Muscle layer of duodenum (tissue), 2 donors: ENCODE data around the gene POLR2H.

Source experiments
- H3K27ac ChIP-seq: one replicate; pipeline ENCODE4 v1.7.0; 2013; ENCODE audit warnings: mild to moderate bottlenecking, low read length
- H3K27me3 ChIP-seq: one replicate; pipeline ENCODE4 v1.7.0; 2013; ENCODE audit warnings: low read depth, mild to moderate bottlenecking, control low read depth, low read length
- H3K36me3 ChIP-seq, 2 donors: one replicate each; pipeline ENCODE4 v1.7.0; 2013; ENCODE audit warnings: low read length in 2 of 2, control low read depth in 1 of 2, mild to moderate bottlenecking in 1 of 2; ENCODE audit not compliant: insufficient read depth in 2 of 2, control insufficient read depth in 1 of 2
- H3K4me1 ChIP-seq, 2 donors: one replicate each; pipeline ENCODE4 v1.7.0; 2013; ENCODE audit warnings: low read length in 2 of 2, mild to moderate bottlenecking in 2 of 2, control low read depth in 1 of 2, moderate library complexity in 1 of 2; ENCODE audit not compliant: insufficient read depth in 2 of 2, control insufficient read depth in 1 of 2
- H3K4me3 ChIP-seq, 2 donors: one replicate each; pipeline ENCODE4 v1.7.0; 2013; ENCODE audit warnings: low read length in 2 of 2, low read depth in 1 of 2, mild to moderate bottlenecking in 1 of 2
- H3K9me3 ChIP-seq, 2 donors: one replicate each; pipeline ENCODE4 v1.7.0; 2013; ENCODE audit warnings: low read length in 2 of 2, control low read depth in 1 of 2, mild to moderate bottlenecking in 1 of 2; ENCODE audit not compliant: control insufficient read depth in 1 of 2
- donor health status: healthy.

POLR2H gene

GRCh38 chr3:184345317-184346144 lies 16.0 kb upstream of the POLR2H start:
- Histone ChIP-seq H3K4me1 (peaks cover 5% of the 10 kb centered on the region in 2 donors), H3K36me3 (peaks cover 21 to 36% of the 10 kb centered on the region in 2 donors), H3K9me3 (no peaks in the 10 kb centered on the region), H3K27me3 (no peaks in the 10 kb centered on the region), H3K4me3 (no peak overlapping the region), H3K27ac (no peak overlapping the region)

GRCh38 chr3:184346480-184347190 lies 14.9 kb upstream of the POLR2H start:
- no peak overlapping the region for H3K4me3 ChIP-seq
- H3K36me3 ChIP-seq = peaks cover 18 to 31% of the 10 kb centered on the region in 2 donors
- no peak overlapping the region for H3K27ac ChIP-seq
- peaks cover 5 to 8% of the 10 kb centered on the region in 2 donors for H3K4me1 ChIP-seq
- no peaks in the 10 kb centered on the region for H3K27me3 ChIP-seq
- H3K9me3 ChIP-seq = no peaks in the 10 kb centered on the region

GRCh38 chr3:184347321-184348056 lies 14.0 kb upstream of the POLR2H start:
- H3K27me3 ChIP-seq = no peaks in the 10 kb centered on the region
- H3K36me3 ChIP-seq = peaks cover 17 to 24% of the 10 kb centered on the region in 2 donors
- H3K27ac ChIP-seq = no peak overlapping the region
- H3K9me3 ChIP-seq = no peaks in the 10 kb centered on the region
- peaks cover 5 to 13% of the 10 kb centered on the region in 2 donors for H3K4me1 ChIP-seq
- no peak overlapping the region for H3K4me3 ChIP-seq

- H3K4me3 ChIP-seq = no peak overlapping the region
- peaks cover 11 to 19% of the 10 kb centered on the region in 2 donors for H3K36me3 ChIP-seq
- H3K27me3 ChIP-seq = no peaks in the 10 kb centered on the region
- H3K27ac ChIP-seq = no peak overlapping the region
- peaks cover 5 to 13% of the 10 kb centered on the region in 2 donors for H3K4me1 ChIP-seq
- no peaks in the 10 kb centered on the region for H3K9me3 ChIP-seq
Observed at GRCh38 chr3:184348057-184348382, 13.5 kb upstream of the POLR2H start.

- Histone ChIP-seq H3K27ac (no peak overlapping the region), H3K27me3 (no peaks in the 10 kb centered on the region), H3K36me3 (peaks cover 2 to 4% of the 10 kb centered on the region in 2 donors), H3K4me3 (no peak overlapping the region), H3K9me3 (no peaks in the 10 kb centered on the region), H3K4me1 (peaks cover 5 to 13% of the 10 kb centered on the region in 2 donors)
Observed at GRCh38 chr3:184349563-184350470, 11.7 kb upstream of the POLR2H start.

- Histone ChIP-seq H3K27ac (no peak overlapping the region), H3K36me3 (peaks cover 3 to 4% of the 10 kb centered on the region in 2 donors), H3K4me1 (peaks cover 2 to 10% of the 10 kb centered on the region in 2 donors), H3K4me3 (no peak overlapping the region), H3K9me3 (no peaks in the 10 kb centered on the region), H3K27me3 (no peaks in the 10 kb centered on the region)
Observed at GRCh38 chr3:184350618-184351017, 10.9 kb upstream of the POLR2H start.

GRCh38 chr3:184351511-184352148 lies 9.9 kb upstream of the POLR2H start:
- Histone ChIP-seq H3K27me3 (no peaks in the 10 kb centered on the region), H3K4me1 (peaks cover 0 to 8% of the 10 kb centered on the region in 2 donors), H3K9me3 (no peaks in the 10 kb centered on the region), H3K36me3 (peaks cover 3 to 4% of the 10 kb centered on the region in 2 donors), H3K27ac (no peak overlapping the region), H3K4me3 (no peak overlapping the region)

GRCh38 chr3:184352149-184352785 lies 9.2 kb upstream of the POLR2H start:
- Histone ChIP-seq H3K27ac (no peak overlapping the region), H3K9me3 (no peaks in the 10 kb centered on the region), H3K36me3 (peaks cover 3 to 10% of the 10 kb centered on the region in 2 donors), H3K27me3 (no peaks in the 10 kb centered on the region), H3K4me1 (peaks cover 0 to 8% of the 10 kb centered on the region in 2 donors), H3K4me3 (peak overlapping the region in 1 of 2 donors; percentile 16)

- Histone ChIP-seq H3K36me3 (peaks cover 3 to 18% of the 10 kb centered on the region in 2 donors), H3K27me3 (no peaks in the 10 kb centered on the region), H3K9me3 (no peaks in the 10 kb centered on the region), H3K4me3 (no peak overlapping the region), H3K27ac (no peak overlapping the region), H3K4me1 (peaks cover 0 to 8% of the 10 kb centered on the region in 2 donors)
Observed at GRCh38 chr3:184352897-184353545, 8.5 kb upstream of the POLR2H start.
